D721Med (cell line): ENCODE data around the gene DDX11.
"Not testable (repeated sequence)": the region's sequence is repeated elsewhere in the genome, so short reads cannot be mapped to it uniquely, and the experiment has no call there.

Experiments used
- DNase-seq: peaks from one replicate; pipeline ENCODE4 v3.0.0; 2011; ENCODE audit warnings: low spot score; ENCODE audit not compliant: insufficient read length
- FAIRE-seq: peaks from 2 replicates; lab custom pipeline; 2011; peaks lifted over from hg19 to GRCh38; lab: Jason Lieb, UNC
- TF ChIP-seq, protein P1 (sequence below): IDR thresholded peaks from 2 replicates; pipeline ENCODE4 v1.5.1; 2012; ENCODE audit warnings: mild to moderate bottlenecking, control low read depth; ENCODE audit not compliant: insufficient read depth; ENCODE audit errors: missing control alignments

The DDX11 gene

GRCh38 chr12:31119192-31119802 lies 45.6 kb downstream of the DDX11 start:
- TF ChIP-seq, protein P1, sequence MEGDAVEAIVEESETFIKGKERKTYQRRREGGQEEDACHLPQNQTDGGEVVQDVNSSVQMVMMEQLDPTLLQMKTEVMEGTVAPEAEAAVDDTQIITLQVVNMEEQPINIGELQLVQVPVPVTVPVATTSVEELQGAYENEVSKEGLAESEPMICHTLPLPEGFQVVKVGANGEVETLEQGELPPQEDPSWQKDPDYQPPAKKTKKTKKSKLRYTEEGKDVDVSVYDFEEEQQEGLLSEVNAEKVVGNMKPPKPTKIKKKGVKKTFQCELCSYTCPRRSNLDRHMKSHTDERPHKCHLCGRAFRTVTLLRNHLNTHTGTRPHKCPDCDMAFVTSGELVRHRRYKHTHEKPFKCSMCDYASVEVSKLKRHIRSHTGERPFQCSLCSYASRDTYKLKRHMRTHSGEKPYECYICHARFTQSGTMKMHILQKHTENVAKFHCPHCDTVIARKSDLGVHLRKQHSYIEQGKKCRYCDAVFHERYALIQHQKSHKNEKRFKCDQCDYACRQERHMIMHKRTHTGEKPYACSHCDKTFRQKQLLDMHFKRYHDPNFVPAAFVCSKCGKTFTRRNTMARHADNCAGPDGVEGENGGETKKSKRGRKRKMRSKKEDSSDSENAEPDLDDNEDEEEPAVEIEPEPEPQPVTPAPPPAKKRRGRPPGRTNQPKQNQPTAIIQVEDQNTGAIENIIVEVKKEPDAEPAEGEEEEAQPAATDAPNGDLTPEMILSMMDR, result no peak
- no peak for DNase-seq
- FAIRE-seq, result no peak

DNA sequence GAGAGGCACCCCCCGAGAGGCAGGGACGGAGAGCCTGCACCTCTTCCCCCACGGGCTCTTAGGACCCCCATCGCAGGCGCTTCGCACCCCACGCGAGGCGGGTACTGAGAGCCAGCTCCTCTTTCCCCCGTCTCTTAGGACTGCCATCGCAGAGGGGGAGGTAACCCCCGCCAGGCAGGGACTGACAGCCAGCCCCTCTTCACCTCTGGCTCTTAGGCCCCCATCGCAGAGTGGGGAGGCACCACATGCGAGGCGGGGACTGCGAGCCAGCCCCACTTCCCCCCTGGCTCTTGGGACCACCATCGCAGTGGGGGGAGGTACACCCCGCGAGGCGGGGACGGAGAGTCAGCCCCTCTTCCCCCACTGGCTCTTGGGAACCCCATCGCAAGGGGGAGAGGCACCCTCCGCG lies 46.1 kb downstream of the DDX11 start:
- TF ChIP-seq, protein P1, result no peak
- FAIRE-seq (no peak), DNase-seq (no peak)

GRCh38 chr12:31120392-31121008 lies 46.8 kb downstream of the DDX11 start:
- DNase-seq (no peak), FAIRE-seq (no peak)

GRCh38 chr12:31121022-31121728 lies 47.5 kb downstream of the DDX11 start:
- FAIRE-seq, DNase-seq: not testable (repeated sequence)

More at GRCh38 chr12:31120392-31121008, 46.8 kb downstream of the DDX11 start:
- TF ChIP-seq, protein P1, result no peak

DNA sequence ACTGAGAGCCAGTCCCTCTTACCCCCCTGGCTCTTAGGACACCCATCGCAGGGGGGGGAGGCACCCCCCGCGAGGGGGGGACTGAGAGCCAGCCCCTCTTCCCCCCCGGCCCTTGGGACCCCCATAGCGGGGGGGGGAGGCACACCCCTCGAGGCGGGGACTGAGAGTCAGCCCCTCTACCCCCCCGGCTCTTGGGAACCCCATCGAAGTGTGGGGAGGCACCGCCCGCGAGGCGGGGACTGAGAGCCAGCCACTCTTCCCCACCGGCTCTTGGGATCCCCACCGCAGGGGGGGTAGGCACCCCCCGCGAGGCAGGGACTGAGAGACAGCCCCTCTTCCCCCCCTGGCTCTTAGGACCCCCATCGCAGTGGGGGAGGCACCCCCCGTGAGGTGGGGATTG lies 48.8 kb downstream of the DDX11 start:
- DNase-seq, result no peak
- TF ChIP-seq, protein P1, result no peak

DNA sequence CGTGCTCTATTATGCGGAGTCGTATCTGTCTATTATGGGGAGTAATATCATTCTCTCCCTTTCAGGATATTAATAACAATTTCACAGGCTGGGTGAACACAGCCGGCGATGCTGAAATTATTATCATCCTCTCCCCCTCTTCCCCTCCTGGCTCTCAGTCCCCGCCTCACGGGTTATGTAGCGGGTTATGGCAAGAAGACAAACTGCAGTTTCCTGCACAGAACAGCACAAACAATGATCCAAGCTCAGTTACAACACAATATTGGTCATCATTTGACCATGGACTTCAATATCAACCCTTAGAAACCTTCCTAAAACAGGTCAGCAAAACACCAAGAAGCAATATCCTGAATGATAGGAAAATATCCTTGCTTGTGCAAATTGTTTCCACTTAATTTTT lies 50.5 kb downstream of the DDX11 start:
- FAIRE-seq, DNase-seq: not testable (repeated sequence)

More for the DNA sequence above, 48.8 kb downstream of the DDX11 start:
- no peak for FAIRE-seq

GRCh38 chr12:31125171-31125570 lies 51.5 kb downstream of the DDX11 start:
- FAIRE-seq, DNase-seq: not testable (repeated sequence)

GRCh38 chr12:31127209-31127848 lies 53.7 kb downstream of the DDX11 start:
- DNase-seq, result not testable (repeated sequence)
- peak; percentile 81 for FAIRE-seq

DNA sequence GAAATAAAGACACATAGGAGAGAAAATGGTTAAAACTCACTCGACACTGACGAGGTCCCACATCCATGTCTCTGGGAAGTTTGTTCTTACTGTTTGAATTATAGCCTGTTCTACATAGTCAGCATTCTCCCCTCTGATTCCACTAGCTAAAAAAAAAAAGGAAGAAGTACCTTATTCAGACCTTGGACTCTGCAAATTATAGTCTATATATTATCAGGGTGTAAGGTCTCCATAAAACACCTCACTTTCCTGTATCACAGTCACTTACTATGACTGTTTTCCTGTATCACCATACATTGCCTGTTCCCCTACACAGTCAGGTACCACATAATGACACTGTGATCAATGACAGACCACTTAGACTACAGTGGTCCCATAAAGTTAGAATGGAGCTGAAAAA lies 62.9 kb downstream of the DDX11 start:
- FAIRE-seq, result peak; percentile 38
- DNase-seq, result not testable (repeated sequence)

GRCh38 chr12:31144768-31145167 lies 71.1 kb downstream of the DDX11 start:
- not testable (repeated sequence) for FAIRE-seq

DNA sequence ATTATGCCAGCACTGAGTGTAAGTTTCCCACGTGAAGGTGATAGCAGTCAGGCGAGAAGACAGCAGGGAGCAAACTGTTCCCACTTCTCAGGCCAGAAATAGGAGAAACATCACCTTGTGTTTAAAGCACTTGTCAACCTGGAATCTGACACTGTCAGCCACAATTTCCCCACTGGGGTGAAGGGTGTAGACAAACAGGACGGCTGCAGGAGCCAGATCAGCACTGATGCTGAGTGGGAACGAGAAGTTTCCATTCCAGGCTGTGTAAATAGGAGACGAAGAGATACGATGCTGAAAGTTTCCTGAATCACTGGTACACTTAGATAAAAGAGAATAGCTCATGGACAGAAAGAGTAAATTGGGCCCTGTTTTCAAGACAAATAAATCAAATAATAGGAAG lies 71.6 kb downstream of the DDX11 start:
- DNase-seq, FAIRE-seq: not testable (repeated sequence)

More at GRCh38 chr12:31144768-31145167, 71.1 kb downstream of the DDX11 start:
- DNase-seq, result not testable (repeated sequence)

DNA sequence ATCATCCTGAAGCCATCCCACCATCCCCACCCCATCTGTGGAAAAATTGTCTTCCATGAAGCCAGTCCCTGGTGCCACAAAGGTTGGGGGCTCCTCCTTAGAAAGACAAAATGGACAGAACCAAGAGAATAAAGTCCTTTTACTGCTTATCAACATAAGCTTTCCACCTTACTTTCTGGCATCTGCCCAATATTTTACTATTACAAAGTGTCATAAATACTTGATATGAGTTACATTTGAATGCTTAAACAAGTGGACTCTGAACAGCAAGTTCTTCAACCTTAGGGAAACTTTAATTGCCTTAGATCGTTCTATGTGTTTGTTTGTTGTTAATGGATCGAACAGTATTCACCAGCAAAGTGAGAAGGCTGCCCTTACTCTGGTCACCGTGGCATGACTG lies 73.8 kb downstream of the DDX11 start:
- DNase-seq, result not testable (repeated sequence)
- peak; percentile 38 for FAIRE-seq

- FAIRE-seq, result not testable (repeated sequence)
These were observed 77.1 kb downstream of the DDX11 start for GRCh38 chr12:31150766-31151165.

More at GRCh38 chr12:31150766-31151165, 77.1 kb downstream of the DDX11 start:
- not testable (repeated sequence) for DNase-seq
